HG03045 (cell line): ENCODE results near the gene FNIP1.
"Not testable (repeated sequence)": the region's sequence is repeated elsewhere in the genome, so short reads cannot be mapped to it uniquely, and the experiment has no call there.

ENCODE experiments used
- ATAC-seq: cut with Tn5 transposase; IDR thresholded peaks from one replicate; pipeline ENCODE4 v1.9.1; 2021; ENCODE audit warnings: mild to moderate bottlenecking, moderate library complexity; ENCODE audit not compliant: unreplicated experiment

FNIP1 gene

DNA sequence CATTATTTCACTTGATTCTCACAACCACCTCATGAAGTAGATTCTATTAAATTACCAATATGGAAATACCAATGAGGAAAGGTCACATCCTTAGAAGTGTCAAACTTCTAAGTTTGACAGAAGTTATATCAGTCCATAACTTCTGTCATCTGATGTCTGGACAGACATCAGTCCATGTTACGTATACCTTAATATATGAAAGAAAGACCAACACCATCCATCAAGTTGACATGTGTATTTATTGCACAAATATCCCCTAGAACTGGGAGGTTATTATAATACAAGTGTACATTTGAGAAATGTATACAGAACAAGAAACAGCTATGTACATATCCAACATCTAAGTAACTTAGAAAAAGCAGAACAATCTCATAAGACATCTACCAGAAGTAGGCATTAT is 155.3 kb downstream of the FNIP1 start:
- no peak for ATAC-seq

DNA sequence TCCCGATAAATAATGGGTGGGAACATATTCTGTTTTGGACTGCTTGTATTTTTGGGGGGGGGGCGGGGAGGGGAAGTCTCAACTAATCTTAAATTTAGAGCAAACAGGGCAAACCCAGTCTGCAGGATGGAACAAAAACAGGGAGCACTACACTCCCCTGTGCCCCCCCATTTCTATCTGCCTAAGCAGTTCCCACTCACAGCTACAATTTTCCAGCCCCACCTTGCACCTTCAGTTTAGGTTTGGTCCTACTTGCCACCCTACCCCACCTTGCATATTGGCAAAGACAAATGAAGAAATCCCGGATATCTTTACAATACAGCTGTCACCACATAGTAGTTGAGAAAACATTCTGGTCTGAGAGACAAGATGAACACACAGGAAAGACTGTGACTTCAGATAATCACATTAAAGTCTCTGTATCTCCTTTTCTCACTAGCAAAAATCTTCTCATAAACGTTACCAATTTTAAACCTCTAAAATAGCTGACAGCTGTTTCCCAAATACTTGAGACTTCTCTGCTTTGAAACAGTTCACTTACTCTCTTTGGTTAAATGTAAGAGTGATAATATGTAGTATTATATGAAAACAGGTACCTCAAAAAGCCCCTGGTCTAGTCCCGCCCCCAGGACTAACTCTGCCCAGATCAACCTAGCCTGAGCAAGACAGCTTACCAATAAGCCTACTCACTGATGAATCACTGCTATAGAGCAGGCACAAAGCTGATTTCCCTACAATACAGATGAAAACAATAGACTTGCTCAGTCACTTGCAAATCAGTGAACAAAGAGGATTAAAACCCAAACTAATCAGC is 156.6 kb downstream of the FNIP1 start:
- ATAC-seq: no peak

DNA sequence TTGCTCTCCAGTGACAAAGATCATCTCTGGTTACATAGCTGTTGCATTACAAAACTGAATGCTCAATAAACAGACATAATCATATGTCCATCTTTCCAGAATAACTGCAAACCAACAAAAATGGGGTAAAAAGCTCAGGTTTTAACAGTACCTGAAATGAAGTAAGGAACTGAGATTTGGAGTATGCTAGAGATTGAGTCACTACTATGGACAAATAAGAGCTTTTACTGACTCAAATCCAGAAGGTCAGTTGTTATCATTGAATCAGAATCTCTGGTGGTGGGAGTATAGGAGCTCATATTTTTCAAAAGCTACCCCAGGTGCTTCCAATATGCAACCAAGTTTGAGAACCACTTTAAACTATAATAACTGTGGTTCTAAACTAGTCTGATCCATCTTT is 157.7 kb downstream of the FNIP1 start:
- no peak for ATAC-seq

DNA sequence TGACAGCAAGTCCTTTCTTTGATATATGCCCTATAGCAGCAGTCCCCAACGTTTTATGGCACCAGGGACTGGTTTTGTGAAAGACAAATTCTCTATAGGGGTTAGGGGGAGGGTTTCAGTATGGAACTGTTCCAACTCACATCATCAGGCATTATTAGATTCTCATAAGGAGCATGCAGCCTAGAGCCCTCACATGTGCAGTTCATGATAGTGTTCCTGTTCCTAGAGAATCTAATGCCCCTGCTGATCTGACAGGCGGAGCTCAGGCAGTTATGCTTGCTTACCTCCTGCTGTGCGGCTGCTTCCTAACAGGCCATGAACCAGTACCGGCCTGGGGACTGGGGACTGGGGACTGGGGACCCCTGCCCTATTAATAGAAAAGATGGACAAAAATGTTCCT is 159.1 kb downstream of the FNIP1 start:
- ATAC-seq: no peak

DNA sequence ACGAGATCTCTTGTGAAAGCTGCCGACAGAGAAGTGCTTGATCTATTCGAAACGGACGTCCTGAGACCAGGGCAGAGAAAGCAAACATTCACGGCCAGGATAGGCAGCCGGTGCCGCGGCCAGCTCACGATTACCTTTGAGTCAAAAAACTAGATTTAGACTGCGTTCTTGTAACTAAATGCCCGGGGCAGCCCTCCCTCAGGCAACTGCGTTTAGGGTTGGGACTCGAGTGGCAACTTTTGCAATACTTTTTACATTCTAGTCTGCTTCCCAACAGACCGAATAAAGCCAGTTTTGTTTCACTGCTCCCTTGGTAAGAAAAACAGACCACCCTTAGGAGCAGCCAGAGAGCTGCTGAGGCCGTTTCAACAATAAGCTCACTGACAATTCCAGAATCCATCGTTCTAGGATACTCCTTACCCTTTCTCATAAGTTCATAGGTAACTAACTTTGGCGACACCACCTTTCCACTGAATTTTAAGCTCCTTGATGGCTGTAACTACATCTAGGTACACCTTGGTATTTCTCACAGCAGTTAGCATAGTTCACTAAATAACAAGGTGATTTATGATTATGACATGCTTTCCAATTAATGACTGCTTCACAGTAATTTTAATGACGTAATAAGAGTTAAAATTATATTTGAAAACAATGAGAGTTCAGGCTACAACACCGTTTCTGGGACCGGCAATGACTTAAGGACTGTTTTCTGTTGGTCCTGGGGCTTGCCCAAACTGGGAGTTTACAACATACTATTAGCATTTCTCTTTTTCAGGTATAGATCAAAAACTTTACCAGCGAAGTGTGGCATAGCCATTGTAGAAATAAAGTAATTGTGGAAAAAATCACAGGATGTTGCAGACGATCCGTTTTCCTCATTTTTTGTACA is 160.9 kb downstream of the FNIP1 start:
- no peak for ATAC-seq

DNA sequence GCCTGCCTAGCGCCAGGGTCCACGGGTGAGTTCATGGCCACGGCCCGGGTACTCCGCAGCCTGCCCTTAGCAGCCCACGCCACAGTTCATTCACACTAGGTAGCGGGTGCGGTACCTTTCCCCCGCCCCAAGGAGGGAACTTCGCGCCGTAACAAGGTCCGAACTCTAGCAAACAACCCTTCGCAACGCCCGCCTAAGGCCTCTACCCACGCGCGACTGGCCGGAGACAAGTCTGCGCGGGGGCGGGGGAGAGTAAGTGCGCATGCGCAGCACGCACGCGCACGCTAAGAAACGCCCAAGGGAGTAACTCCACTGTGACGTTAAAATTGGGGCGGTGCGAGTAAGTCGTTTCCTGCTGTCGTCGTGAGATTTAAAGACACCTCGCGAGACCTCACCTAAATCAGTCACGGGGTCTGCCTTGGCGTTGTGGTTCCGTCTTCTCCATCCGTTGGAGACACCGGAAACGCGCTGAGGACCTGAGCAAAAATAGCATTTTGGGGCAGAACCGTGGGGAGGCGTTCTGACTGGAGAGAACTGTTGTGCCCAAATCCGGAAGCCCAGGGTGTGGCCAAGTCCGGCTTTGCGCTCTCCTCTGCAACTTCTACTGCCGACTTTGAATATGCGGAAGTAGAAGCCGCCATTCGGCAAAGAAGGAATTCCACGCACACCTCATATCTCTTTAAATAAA is 161.7 kb downstream of the FNIP1 start, which contains the start of gene RAPGEF6:
Gene RAPGEF6, minus strand, starts transcription at position 234 of the 688 bp plus-strand sequence. Its CDS starts 199 bp downstream, at position 35.
- peak; percentile 93 for ATAC-seq

DNA sequence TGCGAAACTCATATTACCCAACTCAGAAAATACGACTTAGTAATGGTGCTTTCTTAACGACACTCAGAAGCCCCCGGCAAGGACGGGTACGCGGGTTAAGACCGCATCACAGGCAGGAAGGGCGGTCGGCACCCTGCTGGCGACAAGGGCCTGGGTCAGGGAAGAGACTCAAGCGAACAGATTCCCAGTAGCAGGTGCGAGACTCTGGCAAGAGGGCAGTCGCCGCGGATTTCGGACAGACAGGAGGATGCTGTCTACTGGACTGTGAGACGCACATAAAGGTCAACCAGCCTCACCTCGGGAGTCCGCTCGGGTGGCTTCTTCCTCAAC is 162.2 kb downstream of the FNIP1 start:
- peak; percentile 21 for ATAC-seq

DNA sequence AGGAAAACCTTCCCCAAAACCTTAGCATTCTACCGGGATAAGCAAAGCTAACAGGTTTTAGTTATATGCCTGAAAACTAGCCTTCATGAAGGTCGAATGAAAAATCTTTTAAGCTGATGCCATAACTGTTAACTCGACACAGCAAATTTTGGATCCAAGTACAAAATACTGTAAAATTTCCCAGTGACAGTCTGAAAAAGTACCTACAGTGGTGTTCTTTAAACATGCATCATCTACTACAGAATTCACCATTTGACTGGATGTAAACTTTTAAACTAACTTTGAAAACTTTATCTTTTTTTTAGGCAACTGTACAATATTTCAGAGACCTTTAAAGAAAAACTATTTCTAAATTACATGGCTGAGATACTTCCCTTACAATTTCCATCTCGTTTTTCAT is 162.6 kb downstream of the FNIP1 start:
- ATAC-seq: no peak

DNA sequence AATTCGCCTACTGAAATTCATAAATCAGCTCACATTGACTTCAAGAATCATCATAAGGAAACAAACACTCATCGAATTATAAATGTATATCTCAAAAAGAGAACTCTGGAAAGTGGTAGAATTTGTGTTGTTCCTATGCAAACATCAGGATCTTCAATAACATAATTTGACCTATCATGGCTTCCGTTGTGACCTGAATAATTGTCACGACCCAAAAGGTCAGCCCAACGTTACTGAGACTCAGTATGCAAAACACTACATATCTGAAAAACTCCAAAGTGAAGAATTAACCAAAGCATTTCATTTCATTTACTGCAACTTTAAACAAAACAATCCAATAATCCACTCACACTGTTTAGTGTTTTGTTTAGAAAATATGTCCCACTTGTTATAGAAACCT is 163.0 kb downstream of the FNIP1 start:
- no peak for ATAC-seq

DNA sequence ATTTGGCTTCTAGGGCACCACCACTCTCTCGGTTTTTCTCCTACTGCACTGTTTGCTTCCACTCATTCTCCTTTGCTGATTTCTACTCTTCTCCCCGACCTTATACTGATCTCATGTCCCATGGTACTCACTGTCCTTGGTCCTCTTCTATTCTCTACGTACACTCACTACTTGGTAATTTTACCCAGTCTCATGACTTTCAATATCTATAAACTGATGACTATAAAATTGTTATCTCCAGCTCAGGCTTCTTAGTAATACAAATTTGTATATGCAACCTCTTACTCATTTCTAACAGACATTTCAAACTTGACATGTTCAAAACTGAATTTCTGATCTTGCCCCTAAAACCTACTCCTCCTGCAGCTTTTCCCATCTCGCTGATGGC is 165.9 kb downstream of the FNIP1 start:
- ATAC-seq: no peak

DNA sequence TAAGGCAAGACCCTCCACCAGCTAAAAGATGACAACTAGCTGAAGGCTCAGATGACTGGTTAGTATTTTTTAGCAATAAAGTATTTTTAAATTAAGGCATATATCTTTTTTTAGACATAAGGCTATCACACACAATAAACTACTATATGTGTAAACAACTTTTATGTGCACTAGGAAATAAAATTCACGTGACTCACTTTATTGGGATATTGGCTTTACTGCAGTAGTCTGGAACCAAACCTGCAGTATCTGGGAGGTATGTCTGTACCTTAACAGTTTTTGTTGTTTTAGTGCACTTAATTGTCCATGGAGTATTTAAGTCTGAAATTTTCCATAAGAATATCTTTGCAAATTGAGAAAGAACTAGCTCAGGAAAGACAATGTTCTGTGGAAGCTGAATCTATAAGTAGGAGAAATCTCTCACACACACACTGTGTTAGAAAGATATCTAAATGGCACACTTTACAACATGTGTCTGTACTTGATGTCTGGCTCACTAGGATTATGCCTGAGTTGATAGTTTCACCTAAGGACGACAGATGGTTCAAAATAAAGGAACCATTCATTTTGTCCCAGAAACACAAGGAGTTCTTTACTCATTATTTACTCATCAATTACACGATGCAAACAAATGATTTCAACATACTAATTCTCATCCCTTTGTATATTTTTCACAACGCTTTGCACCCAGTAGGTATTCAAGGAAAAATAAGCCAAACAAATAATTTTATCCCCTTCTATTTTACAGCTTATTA is 166.4 kb downstream of the FNIP1 start:
- ATAC-seq: no peak

DNA sequence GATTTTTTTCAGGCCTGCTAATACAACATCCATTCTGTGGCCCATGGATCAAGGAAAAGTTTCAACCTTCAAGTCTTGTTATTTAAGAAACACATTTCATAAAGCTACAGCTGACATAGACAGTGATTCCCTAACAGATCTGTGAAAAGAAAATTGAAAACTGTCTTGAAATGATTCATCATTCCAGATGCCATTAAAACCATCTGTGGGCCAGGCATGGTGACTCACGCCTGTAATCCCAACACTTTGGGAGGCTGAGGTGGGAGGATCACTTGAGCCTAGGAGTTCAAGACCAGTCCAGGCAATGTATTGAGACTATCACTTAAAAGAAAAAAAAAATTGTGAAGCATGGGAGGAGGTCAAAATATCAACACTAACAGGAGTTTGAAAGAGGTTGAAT is 167.8 kb downstream of the FNIP1 start:
- no peak for ATAC-seq

DNA sequence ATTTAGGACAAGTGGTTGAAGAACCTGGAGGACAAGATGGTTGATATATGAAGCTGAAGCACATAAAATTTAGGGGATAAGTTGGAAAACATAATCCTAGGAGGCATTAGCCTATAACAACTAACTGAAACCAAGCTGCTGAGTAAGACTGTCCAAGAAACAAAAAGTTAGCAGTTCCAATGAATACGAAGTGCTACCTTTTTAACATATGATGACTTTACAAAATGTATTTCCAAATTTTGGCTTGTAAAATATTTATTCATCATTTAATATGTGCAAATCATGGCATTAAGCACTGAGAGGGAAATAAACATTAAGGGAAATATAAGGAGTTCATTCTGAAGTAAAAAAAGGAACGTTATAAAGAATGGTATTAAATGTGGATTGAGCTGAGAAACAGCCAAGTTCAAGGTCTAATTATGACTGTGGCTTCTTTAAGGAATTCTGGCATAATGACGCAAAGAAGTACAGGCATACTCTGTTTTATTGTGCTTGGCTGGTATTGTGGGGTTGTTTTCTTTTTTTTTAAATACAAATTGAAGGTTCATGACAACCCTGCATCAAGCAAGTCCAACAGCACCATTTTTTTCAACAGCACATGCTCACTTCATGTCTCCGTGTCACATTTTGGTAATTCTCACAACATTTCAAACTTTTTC is 169.5 kb downstream of the FNIP1 start:
- ATAC-seq: no peak

DNA sequence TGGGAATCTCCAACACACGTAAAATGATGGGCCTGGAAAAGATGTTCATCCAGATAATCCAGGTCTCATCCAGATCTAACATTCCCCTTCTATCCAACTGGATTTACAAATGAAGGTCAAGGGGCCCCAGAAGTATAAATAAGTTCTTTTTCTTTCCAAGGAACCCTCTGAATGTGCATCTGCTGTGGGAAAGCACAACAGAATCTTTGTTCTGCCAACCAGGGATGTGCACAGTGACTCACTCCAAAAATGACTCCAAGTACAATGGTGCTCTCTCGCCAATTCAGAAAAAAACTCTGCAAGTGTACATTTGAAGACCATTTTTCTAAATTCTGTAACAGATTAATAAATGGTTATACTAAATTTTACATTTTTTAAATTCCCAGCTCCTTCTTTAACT is 174.2 kb downstream of the FNIP1 start:
- no peak for ATAC-seq

DNA sequence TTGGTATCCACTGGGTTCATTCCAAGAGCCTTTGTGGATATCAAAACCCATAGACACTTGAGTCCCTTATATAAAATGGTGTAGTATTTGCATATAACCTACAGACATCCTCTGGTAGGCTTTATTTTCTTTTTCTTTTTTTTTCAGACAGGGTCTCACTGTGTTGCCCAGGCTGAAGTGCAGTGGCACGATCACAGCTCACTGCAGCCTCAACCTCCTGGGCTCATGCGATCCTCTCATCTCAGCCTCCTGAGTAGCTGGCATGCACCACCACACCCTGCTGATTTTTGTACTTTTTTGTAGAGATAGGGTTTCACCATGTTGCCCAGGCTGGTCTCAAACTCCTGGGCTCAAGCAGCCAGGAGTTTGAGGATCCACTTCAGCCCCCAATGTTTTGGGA is 175.7 kb downstream of the FNIP1 start:
- ATAC-seq: not testable (repeated sequence)

DNA sequence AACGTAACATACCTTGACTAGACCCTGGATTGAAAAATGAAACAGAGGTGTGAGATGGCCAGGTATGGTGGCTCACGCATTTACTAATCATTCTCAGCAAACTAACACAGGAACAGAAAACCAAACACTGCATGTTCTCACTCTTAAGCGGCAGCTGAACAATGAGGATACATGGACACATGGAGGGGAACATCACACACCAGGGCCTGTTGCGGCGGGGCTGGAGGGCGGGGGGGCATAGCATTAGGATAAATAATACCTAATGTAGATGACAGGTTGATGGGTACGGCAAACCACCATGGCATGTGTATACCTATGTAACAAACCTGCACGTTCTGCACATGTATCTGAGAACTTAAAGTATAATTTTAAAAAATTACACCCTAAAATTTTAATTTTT is 177.7 kb downstream of the FNIP1 start:
- ATAC-seq: no peak

DNA sequence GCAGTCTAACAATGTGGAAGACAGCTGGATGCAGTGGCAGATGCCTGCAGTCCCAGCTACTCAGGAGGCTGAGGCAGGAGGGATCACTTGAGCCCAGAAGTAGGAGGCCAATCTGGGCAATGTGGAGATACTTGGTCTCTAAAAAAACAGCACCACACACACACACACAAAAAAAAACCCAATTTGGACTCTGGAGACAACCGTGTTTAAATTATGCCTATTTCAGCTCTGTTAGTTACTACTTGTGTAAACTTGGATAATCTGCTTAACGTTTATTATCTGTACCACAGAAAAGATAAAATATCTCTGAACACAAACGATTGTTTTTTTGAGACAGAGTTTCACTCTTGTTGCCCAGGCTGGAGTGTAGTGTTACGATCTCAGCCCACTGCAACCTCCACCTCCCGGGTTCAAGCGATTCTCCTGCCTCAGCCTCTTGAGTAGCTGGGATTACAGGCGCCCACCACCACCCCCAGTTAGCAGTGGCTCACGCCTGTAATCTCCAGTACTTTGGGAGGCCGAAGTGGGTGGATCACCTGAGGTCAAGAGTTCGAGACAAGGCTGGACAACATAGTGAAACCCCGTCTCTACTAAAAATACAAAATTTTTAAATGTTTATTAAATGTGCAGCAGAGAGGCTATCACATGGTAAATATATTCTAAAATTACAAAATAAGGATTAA is 179.5 kb downstream of the FNIP1 start:
- no peak for ATAC-seq

DNA sequence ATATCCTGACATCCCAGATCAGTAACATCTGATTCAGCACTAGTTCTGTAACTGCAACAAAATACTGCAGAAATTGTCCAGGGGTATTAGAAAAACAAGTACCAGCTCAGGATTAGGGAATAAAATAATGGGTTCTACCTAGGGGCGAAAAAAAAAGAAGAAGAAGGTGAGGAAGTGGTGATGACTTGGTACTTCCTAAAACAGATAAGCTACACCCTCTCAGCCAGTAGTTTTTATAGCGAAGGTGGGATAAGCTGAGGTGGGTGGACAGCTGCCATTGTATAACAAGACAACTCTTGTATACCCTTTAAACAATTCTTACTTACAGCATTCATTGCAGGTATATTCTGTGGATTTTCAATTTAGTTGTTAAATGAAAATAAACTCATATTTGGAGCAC is 180.9 kb downstream of the FNIP1 start:
- ATAC-seq: no peak

DNA sequence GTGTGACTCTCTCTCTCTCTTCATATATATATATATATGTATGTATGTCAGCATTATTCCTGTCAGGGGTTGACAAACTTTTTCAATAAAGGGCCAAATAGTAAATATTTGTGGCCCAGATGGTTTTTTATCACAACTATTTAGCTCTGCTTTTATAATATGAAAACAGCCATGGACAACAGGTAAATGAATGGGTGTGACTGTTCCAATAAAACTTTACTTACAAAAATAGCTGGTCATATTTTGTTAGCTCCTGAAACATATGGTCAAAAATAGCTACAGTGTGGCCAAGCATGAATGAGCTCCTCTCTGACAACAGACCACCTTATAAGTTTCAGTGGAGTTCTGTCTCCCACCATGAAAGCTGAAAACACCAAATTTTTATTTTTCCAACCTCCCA is 183.4 kb downstream of the FNIP1 start:
- ATAC-seq: no peak

DNA sequence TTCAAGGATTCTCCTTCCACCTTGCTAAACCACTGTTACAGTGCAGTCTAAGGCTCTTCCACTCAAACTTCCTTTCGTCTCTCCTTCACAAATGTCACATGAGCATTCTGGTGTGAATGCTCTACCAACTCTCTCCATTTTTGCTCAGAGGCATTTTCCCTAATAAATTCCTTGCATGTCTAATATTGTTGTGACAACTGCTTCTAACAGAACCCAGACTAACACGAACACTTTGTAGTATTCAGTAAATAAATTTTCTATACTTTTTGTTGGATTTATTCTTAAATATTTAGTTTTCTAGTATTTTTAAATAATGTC is 185.8 kb downstream of the FNIP1 start:
- no peak for ATAC-seq
